GM23338 (cell line): Measurements from ENCODE around the gene KLK4.

Experiments used
- CREB1 ChIP-seq: fragments of 250-450 bp; sonication (Bioruptor Pico); IDR thresholded peaks from 2 replicates; pipeline ENCODE4 v1.5.0; 2020; ENCODE audit warnings: low read depth, mild to moderate bottlenecking, moderate library complexity
- EZH2 ChIP-seq: fragments of 200-600 bp; sonication (generic); IDR thresholded peaks from one replicate; pipeline ENCODE4 v1.8.0; 2017; ENCODE audit warnings: antibody characterized with exemption, mild to moderate bottlenecking, low read depth; ENCODE audit not compliant: unreplicated experiment
- EZH2phosphoT487 ChIP-seq: fragments of 200-600 bp; sonication (generic); IDR thresholded peaks from one replicate; pipeline ENCODE4 v1.8.1; 2018; ENCODE audit warnings: antibody characterized with exemption; ENCODE audit not compliant: unreplicated experiment
- POLR2AphosphoS5 ChIP-seq: IDR thresholded peaks from 2 replicates; pipeline ENCODE4 v1.6.1; 2016; ENCODE audit warnings: antibody characterized with exemption, low read depth
- STAT1 ChIP-seq: IDR thresholded peaks from one replicate; pipeline ENCODE4 v1.6.1; 2016; ENCODE audit warnings: antibody characterized with exemption; ENCODE audit not compliant: unreplicated experiment
- TF ChIP-seq, protein P1 (sequence below), 2 experiments: fragments of 200-600 bp in 1 of 2; sonication (generic) in 1 of 2; conservative IDR thresholded peaks; 2 replicates each; pipeline versions ENCODE4 v1.5.1 to v1.6.1; 2016 to 2017; ENCODE audit warnings: antibody characterized with exemption in 2 of 2, low read depth in 2 of 2, mild to moderate bottlenecking in 2 of 2, moderate library complexity in 1 of 2
- TF ChIP-seq, protein P2 (sequence below): IDR thresholded peaks from 2 replicates; pipeline ENCODE4 v1.6.1; 2016; ENCODE audit warnings: antibody characterized with exemption

DNA sequence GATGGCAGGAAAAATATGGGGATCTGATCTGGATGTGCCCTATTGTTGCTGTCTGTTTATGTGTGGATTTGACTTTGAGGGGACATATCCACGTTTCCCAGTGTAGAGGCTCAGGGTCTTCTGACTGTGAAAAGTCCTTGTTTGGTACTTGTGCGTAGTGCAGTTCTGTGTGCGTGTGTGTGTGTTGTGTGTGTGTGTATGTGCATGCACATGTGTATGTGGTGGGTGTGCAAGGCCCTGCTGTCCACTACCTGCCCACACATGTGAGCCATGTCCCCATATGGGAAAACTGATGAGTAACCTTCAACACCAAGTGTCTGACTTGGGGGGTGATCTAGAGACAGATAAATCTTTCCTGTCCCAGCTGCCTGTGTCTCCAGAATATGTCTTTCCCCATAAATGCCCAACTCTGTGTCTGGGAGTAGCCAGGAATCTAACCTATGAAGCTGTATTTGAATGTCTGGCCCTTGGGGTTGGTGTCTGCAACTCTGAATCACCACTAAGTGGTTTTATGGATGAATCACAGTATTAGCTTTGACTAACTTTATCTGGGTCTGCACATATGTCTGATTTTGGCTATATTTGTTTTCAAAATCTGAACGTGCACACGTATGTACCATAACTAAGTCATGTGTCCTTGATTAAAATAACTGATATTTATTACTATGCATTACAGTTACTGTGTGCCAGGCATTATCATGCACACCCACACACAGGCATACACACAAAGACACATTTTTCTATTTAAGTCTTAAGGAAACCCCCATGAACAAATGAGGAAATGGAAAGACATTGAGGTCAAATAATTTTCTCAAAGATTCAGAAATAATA, 20.6 kb downstream of the KLK4 start:
- TF ChIP-seq, protein P1, sequence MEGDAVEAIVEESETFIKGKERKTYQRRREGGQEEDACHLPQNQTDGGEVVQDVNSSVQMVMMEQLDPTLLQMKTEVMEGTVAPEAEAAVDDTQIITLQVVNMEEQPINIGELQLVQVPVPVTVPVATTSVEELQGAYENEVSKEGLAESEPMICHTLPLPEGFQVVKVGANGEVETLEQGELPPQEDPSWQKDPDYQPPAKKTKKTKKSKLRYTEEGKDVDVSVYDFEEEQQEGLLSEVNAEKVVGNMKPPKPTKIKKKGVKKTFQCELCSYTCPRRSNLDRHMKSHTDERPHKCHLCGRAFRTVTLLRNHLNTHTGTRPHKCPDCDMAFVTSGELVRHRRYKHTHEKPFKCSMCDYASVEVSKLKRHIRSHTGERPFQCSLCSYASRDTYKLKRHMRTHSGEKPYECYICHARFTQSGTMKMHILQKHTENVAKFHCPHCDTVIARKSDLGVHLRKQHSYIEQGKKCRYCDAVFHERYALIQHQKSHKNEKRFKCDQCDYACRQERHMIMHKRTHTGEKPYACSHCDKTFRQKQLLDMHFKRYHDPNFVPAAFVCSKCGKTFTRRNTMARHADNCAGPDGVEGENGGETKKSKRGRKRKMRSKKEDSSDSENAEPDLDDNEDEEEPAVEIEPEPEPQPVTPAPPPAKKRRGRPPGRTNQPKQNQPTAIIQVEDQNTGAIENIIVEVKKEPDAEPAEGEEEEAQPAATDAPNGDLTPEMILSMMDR (conservative IDR thresholded peaks at IDR 0.05; ENCODE audit: low read depth in 2 of 2), result no peak
- TF ChIP-seq, protein P2, sequence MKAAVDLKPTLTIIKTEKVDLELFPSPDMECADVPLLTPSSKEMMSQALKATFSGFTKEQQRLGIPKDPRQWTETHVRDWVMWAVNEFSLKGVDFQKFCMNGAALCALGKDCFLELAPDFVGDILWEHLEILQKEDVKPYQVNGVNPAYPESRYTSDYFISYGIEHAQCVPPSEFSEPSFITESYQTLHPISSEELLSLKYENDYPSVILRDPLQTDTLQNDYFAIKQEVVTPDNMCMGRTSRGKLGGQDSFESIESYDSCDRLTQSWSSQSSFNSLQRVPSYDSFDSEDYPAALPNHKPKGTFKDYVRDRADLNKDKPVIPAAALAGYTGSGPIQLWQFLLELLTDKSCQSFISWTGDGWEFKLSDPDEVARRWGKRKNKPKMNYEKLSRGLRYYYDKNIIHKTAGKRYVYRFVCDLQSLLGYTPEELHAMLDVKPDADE, result no peak
- no peak for TF ChIP-seq CREB1 (CRISPR knock-in tag)
- TF ChIP-seq EZH2phosphoT487, result no peak
- no peak for TF ChIP-seq EZH2
- no peak for TF ChIP-seq POLR2AphosphoS5
- no peak for TF ChIP-seq STAT1
